Measurements from ENCODE around the gene IFT122.
"Not testable (repeated sequence)": the region's sequence is repeated elsewhere in the genome, so short reads cannot be mapped to it uniquely, and the experiment has no call there.

IFT122 gene

DNA sequence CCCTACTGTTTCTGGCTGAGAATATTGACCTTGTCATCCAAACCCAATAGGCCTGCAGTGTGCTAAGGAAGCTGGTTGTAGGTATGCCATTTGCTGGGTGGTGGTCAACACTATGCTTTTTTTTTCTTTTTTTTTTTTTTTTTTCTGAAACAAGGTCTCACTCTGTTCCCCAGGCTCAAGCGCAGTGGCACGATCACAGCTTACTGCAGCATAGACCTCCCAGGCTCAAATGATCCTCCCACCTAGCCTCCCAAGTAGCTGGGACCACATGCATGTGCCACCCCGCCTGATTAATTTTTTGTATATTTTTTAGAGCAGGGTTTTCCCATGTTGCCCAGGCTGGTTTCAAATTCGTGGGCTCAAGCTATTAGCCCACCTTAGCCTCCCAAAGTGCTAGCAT lies 52.7 kb downstream of the IFT122 start:
- no peak for DNase-seq (ENCODE audit: low read depth, low spot score)

DNA sequence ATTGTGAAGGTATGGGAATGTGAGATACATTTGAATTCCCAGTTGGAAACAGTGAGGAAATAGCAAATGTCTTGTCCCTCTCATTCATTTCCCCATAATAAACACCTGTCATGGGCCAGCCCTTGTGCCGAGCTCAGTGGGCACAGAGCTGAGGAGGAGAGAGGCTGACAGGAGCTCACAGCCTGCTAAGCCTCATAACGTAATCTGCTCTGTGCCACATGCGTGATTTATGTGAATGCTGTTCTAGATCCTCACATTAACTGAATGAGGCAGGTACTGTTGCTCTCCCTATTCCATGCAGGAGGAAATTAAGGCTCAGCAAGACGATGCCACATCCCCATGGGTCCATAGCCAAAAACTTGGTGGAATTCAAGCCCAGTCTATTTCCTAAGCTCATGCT lies 53.2 kb downstream of the IFT122 start:
- DNase-seq (ENCODE audit: low read depth, low spot score): no peak

DNA sequence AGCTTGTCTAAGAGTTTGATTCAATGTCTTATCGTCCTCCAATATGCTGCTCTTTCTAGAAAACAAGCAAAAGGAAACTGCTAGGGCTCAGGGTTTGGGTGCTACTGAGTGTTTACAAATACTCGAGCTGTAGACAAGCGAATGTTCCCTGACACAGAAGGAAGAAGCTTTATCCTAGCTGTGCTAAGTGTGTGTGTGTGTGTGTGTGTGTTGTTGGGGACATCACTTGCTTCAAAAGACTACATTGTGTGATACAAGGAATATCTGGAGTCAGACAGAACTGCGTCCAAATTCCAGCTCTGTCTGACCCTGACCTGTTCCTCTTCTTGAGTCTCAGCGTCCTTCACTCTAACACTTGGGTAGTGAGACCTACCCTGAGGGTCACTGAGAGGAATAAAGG lies 54.5 kb downstream of the IFT122 start:
- not testable (repeated sequence) for DNase-seq (ENCODE audit: low read depth, low spot score)

DNA sequence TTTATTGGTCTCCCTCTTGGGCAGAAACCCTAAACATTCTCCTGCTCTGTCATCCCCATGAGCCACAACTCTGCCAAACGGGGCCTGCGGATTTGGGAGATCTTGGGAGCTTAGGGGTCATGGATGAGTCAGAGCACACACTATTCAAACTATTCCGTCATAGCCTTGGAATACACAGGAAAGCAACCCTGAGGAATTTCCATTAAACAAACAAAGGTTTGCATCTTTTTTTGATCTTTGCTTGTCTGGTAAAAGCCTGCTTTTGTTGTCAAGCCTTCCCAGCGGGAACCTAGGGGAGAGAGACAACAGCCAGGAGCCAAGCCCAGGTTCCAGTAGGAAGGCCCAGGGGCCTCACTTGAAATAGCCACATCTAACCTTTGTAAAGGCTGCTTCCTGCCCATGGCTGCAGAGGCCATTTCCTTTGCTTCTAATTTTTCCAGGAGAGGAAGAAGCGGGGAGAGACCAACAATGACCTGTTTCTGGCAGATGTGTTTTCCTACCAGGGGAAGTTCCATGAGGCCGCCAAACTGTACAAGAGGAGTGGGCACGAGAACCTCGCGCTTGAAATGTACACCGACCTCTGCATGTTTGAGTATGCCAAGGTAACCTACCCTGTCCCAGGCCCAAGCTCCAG lies 55.1 kb downstream of the IFT122 start:
- DNase-seq (ENCODE audit: low read depth, low spot score): peak; percentile 79

DNA sequence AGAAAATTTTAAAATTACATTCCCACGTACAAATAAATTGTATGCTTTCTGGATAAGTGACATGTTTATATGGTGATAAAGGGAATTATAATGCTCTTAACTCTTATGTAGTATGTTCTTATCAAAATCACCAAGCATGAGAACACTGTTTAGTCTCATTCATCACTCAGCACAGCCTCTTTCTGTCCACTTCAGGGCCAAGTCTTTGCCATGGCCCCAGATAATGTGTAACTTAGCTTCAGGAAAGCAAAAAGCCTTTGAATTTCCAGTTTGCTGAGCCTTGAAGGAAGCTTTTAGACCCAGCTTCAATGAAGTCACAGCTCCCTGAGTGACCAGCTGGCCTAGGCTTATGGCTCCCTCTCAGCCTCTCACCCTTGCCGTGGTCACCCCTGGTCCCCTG lies 57.9 kb downstream of the IFT122 start:
- not testable (repeated sequence) for DNase-seq (ENCODE audit: low read depth, low spot score)

DNA sequence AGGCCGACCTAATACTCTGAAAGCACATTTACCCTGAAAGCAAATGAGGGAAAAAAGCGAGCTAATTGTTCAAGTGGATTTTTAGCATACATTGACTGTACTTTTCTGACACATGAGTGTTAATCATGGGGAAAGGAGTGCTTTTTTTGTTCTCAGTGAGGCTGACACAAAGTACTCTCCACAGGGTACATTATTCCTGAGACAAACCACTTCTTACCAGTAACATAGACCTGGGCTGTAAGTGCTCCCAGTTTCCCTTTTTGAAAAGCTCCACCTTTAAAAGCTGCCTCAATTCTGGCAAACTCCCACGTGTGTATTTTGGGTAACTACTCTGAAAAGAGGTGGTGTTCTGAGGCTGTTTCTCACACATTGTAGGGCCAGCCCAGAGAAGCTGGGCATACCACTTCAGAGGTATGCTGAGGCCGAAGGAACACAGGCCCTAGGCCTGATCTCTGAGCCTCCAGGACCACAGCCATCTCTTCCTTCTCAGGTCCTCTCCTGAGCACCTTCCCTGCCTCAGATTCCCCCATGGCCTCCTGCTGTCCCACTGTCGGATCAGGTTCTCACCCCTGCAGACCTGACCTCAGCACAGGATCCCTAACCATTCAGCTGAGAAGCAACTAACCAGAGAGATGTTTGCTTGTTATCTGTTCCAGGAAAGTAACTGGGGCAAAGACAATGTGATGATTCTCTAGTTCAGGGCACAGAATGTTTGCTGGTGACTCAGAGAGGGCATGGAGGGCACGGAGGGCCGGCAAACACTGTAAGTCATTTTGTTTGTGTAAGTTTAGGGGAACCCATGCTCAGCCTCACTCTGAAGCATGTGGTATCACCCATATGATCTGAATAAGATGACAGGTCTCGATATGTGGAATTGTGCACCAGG lies 58.8 kb downstream of the IFT122 start:
- DNase-seq (ENCODE audit: low read depth, low spot score): not testable (repeated sequence)

DNA sequence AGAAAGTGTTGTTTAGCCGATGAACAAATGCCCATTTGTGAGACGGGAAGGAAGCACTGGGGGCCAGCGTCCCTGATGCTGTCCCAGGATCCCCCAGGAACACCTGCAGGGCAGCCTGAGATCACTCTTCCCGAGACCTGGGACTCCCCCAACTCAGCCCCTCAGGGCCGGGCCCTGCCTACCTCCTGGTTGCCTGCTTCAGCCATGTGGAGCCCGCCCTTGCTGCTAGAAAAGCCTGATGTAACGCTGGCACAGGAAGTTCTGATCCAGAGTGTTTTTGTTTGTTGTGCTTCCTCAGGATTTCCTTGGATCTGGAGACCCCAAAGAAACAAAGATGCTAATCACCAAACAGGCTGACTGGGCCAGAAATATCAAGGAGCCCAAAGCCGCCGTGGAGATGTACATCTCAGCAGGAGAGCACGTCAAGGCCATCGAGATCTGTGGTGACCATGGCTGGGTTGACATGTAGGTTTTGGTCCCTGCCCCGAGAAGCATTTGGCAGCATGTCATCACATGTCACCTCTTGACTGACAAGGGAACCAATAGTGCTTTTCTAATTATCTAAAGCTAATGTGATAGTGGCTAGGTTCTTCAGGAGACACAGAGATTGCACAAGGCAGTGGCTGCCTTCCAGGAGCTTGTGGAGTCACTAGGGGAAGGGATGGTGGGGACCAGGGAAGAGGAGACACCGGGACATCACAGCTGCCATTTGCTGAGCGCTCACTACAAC lies 59.7 kb downstream of the IFT122 start:
- not testable (repeated sequence) for DNase-seq (ENCODE audit: low read depth, low spot score)

DNA sequence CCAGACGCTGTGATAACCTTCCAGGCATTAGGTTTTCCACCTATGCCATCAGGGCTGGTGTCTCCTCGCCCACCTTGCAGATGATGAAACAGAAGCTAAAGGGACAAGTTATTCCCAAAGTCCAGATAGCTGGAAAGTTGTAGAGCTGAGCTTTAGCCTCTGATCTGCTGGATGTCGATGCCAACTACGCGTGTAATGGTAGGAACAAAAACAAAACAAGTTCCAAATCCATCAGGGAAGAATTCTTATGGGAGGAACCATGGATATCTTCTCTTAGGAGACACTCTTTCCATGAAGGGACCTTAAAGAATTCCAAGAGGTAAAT lies 60.3 kb downstream of the IFT122 start:
- DNase-seq (ENCODE audit: low read depth, low spot score): no peak

DNA sequence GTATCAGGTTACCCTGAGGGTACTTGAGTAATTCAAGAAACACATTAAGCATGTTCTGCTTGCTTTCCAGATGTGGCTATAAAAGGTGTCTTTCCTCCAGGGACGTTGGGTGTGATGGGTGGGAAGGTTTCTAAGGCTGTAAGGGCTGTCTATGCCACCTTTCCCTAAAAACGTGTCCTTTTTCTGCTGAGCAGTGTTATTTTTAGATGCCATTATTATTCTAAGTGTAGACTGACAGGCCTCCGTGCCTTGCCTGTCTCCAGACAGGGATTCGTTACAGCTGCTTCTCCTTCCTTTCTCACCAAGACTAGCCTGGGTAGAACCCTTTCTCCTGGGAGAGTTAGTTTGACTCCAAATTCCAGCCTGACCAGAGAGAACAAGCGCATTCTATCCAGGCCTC lies 61.6 kb downstream of the IFT122 start:
- no peak for DNase-seq (ENCODE audit: low read depth, low spot score)

DNA sequence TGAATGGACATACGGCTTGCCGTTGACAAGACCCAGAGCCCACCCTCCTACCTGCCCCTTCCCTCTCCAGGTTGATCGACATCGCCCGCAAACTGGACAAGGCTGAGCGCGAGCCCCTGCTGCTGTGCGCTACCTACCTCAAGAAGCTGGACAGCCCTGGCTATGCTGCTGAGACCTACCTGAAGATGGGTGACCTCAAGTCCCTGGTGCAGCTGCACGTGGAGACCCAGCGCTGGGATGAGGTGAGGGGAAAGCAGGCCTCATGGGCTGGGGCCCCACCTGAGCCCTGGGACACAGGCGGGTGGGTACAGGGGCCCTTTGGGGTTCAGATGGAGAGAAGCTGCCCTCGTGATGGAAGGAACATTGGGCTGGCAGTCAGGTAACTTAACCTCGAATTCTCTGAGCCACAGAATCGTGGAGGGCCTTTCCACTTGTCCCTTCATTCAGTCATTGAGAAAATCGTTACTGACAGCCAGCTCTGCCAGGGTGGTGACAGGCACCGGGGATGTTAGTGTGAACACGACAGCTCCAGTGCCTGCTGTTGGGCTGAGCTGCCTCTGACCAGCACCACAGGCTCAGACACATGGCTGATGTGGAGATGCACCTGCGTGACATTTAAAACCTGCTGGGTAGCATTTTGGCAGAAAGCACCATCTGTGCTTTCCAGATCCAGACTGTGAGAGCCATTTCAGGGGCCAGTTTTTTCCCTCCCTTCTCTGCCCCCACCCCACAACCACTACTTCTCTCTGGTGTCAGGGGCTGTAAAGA lies 62.8 kb downstream of the IFT122 start:
- DNase-seq (ENCODE audit: low read depth, low spot score): no peak

DNA sequence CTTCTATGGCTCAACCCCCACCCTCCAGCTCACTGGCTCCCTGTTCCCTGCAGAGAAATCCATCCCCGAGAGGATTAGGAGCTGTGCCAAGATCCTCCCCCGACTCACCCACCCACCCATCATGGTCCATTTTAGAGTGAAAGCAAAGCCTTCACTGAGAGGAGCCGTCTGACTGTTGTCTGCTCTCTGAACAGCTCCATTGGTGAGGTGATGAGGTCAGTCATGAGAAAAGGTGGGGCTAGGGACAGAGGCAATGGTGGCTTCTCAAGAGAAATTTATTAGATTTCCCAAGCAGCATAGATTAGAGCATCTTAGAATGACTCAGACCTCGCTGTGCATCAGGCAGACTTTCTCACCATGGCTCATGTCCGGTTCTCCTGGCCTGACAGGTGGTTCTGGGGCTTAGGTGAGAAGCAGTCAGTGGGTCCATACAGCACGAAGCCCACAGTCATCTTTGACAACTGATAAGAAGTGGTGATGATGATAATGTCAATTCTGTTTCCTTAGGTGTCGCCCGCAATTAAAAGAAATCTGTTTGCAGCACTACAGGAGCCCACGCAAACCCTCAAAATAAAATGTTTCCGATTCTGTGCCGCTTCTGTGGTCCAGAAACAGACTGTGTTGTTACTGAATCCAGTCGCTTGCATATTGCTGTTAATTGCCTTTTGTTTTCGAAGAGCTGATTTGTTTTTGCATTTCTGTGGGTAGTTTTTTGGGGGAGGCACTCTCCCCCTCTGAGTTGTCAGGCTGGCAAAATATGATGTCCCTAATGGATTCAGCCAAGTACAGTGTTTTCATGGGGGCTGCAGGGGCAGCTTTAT lies 63.7 kb downstream of the IFT122 start:
- DNase-seq (ENCODE audit: low read depth, low spot score): no peak

DNA sequence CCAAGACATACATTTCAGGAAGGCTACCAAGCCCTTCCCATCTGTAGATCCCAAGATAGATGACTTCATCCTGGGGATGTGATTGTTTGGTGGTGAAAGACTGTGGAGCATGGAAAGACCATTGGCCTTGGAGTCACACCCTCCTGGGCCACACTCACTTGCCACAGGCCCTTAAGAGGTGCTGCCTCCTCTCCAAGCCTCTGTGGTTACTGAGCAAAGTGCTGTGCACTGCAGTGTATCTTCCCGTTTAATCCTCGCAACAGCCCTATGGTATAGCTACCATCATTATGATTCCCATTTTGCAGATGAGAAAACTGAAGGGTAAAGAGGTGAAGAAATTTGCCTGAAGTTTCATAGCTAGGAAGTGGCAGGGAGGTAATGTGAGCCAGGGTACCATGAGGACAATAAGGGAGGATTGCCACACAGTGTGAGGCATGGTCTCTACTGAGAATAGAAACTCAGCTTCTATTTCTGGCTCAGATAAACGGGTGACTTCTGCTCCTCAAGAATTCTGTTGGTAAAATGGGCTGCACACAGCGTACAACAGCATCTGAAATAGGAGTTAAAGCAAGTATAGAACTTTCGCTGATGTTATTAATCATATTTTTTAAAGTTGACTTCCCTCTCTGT lies 64.6 kb downstream of the IFT122 start:
- no peak for DNase-seq (ENCODE audit: low read depth, low spot score)

DNA sequence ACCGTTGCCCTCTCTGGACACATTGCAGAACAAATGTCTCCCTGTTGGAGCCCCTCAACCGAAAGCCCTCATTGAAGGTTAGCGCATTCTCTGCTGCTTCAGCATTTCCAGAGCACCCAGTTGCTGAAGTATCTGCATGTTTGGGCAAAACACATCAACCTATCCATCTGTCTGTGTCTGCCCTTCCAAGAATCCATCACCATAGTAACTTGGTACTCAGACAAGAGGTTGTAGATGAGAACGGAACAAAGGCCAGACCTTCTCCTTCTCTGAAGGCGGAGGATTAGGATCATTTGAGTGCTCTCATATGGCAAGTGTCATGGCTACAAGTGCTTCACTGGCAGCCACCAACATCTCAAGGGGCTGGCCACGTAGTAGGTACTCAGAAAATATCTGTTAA lies 65.3 kb downstream of the IFT122 start:
- no peak for DNase-seq (ENCODE audit: low read depth, low spot score)

DNA sequence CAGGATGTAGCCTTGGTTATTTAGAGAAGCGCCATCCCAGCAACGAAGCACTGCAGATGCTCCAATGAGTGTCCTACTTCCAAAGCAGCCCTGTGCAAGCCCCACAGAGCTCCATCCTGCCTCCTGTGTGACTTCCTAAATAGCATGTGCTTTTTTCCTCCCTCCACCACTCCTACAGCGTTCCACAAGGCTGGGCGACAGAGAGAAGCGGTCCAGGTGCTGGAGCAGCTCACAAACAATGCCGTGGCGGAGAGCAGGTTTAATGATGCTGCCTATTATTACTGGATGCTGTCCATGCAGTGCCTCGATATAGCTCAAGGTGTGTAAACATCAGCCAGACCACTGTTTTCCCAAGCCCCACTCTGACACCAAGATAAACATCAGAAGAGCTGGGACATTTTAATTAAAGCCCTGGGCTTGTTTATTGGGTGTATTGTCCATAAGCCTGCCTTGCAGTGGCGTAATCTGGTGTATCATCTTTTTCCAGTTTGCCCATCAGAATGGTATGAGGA lies 66.3 kb downstream of the IFT122 start:
- no peak for DNase-seq (ENCODE audit: low read depth, low spot score)

DNA sequence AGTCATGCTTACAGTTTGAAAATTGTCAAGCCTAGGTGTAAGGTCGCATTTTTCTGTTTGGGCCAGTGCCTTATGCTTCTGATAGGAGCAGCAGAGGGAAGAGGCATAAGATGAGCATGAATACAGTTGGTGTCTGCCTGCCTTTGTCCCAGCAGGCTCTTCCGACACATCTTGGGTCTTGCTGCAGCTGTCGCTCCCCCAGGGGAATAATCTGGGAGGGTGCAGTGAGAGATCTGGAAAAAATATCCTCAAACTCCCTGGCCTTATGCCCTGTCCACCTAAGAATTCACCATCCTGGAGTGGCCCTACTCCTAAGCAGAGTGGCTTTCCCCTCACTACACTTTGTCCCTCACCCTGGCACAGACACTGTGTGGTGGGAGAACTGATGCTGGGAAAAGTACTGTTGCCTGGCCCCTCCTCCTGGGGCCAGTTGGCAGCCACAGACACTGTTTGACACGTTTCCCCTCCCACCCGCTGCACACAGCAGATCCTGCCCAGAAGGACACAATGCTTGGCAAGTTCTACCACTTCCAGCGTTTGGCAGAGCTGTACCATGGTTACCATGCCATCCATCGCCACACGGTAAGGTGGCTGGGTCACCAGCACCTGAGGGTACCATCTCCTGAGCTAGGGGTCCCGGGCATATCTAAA lies 67.3 kb downstream of the IFT122 start:
- DNase-seq (ENCODE audit: low read depth, low spot score): no peak

DNA sequence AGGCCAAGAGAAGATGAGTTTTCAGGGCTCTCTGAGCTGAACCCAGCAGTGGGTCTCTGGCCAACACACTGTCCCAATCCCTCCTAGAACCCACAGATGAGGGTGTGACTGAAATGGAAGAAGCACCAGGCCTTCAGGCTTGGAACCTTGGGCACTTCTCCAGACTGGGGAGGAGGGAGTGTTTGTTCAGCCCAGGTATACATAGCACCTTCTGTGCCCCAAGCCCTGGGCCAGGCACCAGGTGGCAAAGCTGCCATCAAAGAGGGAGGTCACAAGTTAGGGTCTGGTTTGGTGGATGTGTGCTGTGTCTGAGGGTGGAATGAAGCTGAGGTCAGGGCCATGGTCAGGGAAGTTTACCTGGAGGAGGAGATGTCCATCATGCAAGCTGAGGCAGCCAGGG lies 72.6 kb downstream of the IFT122 start:
- no peak for DNase-seq (ENCODE audit: low read depth, low spot score)

DNA sequence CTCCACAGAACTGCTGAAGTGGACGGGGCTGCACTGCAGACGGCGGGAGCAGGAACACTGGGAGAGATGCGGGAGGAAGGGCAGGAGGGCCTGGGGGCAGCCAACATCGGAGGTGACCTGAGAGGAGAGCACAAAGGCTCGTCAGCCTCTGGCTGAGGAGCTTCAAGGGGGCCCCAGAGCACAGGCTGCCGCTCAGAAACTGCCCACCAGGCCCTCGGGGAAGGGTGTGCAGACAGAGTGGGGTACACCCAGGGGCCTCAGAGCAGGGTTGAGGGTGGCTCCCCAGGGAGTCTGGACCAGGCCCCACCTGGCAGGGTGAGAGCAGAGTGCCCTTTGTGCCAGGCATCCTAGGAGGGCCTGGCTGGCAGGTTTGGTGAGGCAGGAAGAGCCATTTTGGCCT lies 73.7 kb downstream of the IFT122 start:
- DNase-seq (ENCODE audit: low read depth, low spot score): no peak

DNA sequence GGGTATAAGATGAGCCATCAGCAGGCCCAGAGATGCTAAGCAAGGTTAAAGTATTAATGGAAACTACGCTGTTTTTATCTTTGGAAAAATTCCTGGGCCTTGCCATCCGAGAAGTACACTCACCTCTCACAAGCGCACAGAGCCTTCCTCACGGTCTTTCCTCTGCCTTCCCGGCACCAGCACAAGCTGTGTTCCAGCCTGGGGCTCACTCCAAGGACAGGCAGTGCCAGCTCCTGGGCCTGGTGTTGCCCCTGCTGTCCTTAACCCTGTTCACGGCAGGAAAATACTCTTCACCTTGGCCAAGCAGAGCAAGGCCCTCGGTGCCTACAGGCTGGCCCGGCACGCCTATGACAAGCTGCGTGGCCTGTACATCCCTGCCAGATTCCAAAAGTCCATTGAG lies 74.1 kb downstream of the IFT122 start:
- no peak for DNase-seq (ENCODE audit: low read depth, low spot score)

DNA sequence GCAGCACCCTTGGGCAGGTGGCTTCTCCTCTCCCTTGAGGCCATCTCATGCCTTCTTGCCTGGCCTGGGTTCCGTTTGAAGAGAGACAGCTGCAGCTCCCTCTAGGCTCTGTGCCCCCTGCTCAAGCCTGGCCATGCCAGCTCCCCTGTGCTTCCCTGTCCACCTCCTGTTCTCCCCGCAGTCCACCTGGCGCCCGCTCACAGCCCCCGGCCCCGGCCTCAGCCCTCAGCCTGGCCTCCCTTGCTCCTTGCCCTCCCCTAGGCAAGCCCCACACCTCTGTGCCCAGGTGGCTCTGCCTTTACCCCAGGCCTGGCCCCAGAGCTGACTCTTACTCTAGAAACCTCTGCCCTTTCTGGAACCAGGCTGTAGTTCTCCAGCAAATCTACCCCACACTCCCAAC lies 74.5 kb downstream of the IFT122 start:
- no peak for DNase-seq (ENCODE audit: low read depth, low spot score)
